Astrocyte (in vitro differentiated cells and primary cell): ENCODE measurements around the gene ARMC9. TPM values are rescaled to one million over a fixed set of nuclear protein-coding genes. Genes with fewer than 3 reads are reported as not detected.

Experiments
- DNase-seq: peaks from one replicate; pipeline ENCODE4 v3.0.0-alpha.2; 2010; ENCODE audit warnings: low read depth
- FAIRE-seq: peaks from 2 replicates; lab custom pipeline; 2011; peaks lifted over from hg19 to GRCh38; lab: Jason Lieb, UNC
- H2AFZ ChIP-seq: 2 replicates; pipeline ENCODE4 v1.6.0; 2012; ENCODE audit warnings: low read depth, low read length, inconsistent platforms
- H3K27ac ChIP-seq: 2 replicates; pipeline ENCODE4 v1.5.1; 2011; ENCODE audit warnings: low read depth, low read length, inconsistent platforms
- H3K27me3 ChIP-seq: 2 replicates; pipeline ENCODE4 v1.6.0; 2011; ENCODE audit warnings: low read length, inconsistent platforms; ENCODE audit not compliant: insufficient read depth
- H3K36me3 ChIP-seq: 2 replicates; pipeline ENCODE4 v1.5.1; 2011; ENCODE audit warnings: low read length, inconsistent platforms; ENCODE audit not compliant: insufficient read depth
- H3K4me1 ChIP-seq: 2 replicates; pipeline ENCODE4 v1.5.1; 2011; ENCODE audit warnings: low read length, inconsistent platforms; ENCODE audit not compliant: insufficient read depth
- H3K4me2 ChIP-seq: 2 replicates; pipeline ENCODE4 v1.6.0; 2012; ENCODE audit warnings: low read length, inconsistent platforms
- H3K4me3 ChIP-seq: 2 replicates; pipeline ENCODE4 v1.5.1; 2011; ENCODE audit warnings: low read depth, mild to moderate bottlenecking, low read length, inconsistent platforms; ENCODE audit not compliant: insufficient read depth
- H3K79me2 ChIP-seq: 2 replicates; pipeline ENCODE4 v1.6.0; 2012; ENCODE audit warnings: mild to moderate bottlenecking, low read length, inconsistent platforms; ENCODE audit not compliant: insufficient read depth
- H3K9ac ChIP-seq: 2 replicates; pipeline ENCODE4 v1.6.0; 2012; ENCODE audit warnings: mild to moderate bottlenecking, low read length, inconsistent platforms
- H3K9me3 ChIP-seq: 2 replicates; pipeline ENCODE4 v1.5.1; 2012; ENCODE audit warnings: low read depth, mild to moderate bottlenecking, low read length, inconsistent platforms; ENCODE audit not compliant: insufficient read depth
- H4K20me1 ChIP-seq: 2 replicates; pipeline ENCODE4 v1.6.0; 2012; ENCODE audit warnings: low read length, inconsistent platforms; ENCODE audit not compliant: insufficient read depth
- H3K27ac Mint-ChIP-seq: one replicate; pipeline ENCODE4 v1.8.0; 2021; ENCODE audit warnings: mild to moderate bottlenecking, mixed read lengths; ENCODE audit not compliant: unreplicated experiment
- H3K27me3 Mint-ChIP-seq: one replicate; pipeline ENCODE4 v1.8.0; 2021; ENCODE audit warnings: low read depth, mixed read lengths; ENCODE audit not compliant: unreplicated experiment
- H3K36me3 Mint-ChIP-seq: one replicate; pipeline ENCODE4 v1.8.0; 2021; ENCODE audit warnings: low read depth, mixed read lengths; ENCODE audit not compliant: unreplicated experiment
- H3K4me1 Mint-ChIP-seq: one replicate; pipeline ENCODE4 v1.8.0; 2021; ENCODE audit warnings: low read depth, mixed read lengths; ENCODE audit not compliant: unreplicated experiment
- H3K4me3 Mint-ChIP-seq: one replicate; pipeline ENCODE4 v1.8.0; 2021; ENCODE audit warnings: mild to moderate bottlenecking, moderate library complexity, mixed read lengths; ENCODE audit not compliant: unreplicated experiment
- H3K9me3 Mint-ChIP-seq: one replicate; pipeline ENCODE4 v1.8.0; 2021; ENCODE audit warnings: mild to moderate bottlenecking, mixed read lengths; ENCODE audit not compliant: unreplicated experiment
- EZH2 ChIP-seq: IDR thresholded peaks from 2 replicates; pipeline ENCODE4 v1.6.1; 2012; ENCODE audit warnings: mild to moderate bottlenecking, low read length, inconsistent platforms; ENCODE audit not compliant: insufficient read depth
- total RNA-seq: library from RNA; stranded (reverse); gene quantifications from 2 replicates; pipeline ENCODE4 v1.2.1, GENCODE V29; 2021
- TF ChIP-seq, protein P1 (sequence below): IDR thresholded peaks from 2 replicates; pipeline ENCODE4 v1.5.1; 2011; ENCODE audit warnings: low read depth, mild to moderate bottlenecking, inconsistent platforms, low read length, moderate library complexity; ENCODE audit not compliant: insufficient read depth

The ARMC9 gene
- total RNA-seq, 1 donor from 2014 or later: 52.4 TPM

DNA sequence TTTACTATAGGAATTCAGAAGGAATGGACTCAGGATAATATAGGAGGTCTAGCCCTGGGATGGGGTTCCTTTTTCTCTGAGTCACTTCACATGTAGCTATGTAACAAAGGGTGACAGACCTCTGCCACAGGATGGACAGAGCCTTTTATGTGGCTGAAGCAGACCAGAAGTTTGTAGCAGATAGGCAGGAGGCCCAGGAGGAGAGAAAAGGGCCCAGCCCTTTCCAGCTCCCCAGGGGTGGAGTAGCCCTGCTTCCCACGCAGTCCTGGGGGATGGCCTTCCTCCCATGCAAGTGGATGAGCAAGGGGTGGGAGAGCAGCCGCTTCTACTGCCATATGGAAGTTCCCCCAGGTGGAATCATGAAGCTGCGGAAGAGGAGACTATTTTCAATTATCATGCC lies 40.3 kb downstream of the ARMC9 start:
- peaks cover 6% of the 10 kb centered on the region for H3K4me1 ChIP-seq
- no peaks in the 10 kb centered on the region for H3K9me3 Mint-ChIP-seq
- no peak for FAIRE-seq
- TF ChIP-seq EZH2: no peak
- TF ChIP-seq, protein P1, sequence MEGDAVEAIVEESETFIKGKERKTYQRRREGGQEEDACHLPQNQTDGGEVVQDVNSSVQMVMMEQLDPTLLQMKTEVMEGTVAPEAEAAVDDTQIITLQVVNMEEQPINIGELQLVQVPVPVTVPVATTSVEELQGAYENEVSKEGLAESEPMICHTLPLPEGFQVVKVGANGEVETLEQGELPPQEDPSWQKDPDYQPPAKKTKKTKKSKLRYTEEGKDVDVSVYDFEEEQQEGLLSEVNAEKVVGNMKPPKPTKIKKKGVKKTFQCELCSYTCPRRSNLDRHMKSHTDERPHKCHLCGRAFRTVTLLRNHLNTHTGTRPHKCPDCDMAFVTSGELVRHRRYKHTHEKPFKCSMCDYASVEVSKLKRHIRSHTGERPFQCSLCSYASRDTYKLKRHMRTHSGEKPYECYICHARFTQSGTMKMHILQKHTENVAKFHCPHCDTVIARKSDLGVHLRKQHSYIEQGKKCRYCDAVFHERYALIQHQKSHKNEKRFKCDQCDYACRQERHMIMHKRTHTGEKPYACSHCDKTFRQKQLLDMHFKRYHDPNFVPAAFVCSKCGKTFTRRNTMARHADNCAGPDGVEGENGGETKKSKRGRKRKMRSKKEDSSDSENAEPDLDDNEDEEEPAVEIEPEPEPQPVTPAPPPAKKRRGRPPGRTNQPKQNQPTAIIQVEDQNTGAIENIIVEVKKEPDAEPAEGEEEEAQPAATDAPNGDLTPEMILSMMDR: no peak
- no peaks in the 10 kb centered on the region for H4K20me1 ChIP-seq
- peaks cover 8% of the 10 kb centered on the region for H3K36me3 Mint-ChIP-seq
- H3K4me3 Mint-ChIP-seq: no peak overlapping the region
- no peaks in the 10 kb centered on the region for H3K27me3 ChIP-seq
- no peak overlapping the region for H3K4me3 ChIP-seq
- H3K4me2 ChIP-seq: no peak overlapping the region
- H3K27ac Mint-ChIP-seq: no peak overlapping the region
- no peak overlapping the region for H3K27ac ChIP-seq
- peaks cover 42% of the 10 kb centered on the region for H3K36me3 ChIP-seq
- DNase-seq: no peak
- H3K79me2 ChIP-seq: no peaks in the 10 kb centered on the region
- H3K27me3 Mint-ChIP-seq: no peaks in the 10 kb centered on the region
- H3K9ac ChIP-seq: no peak overlapping the region
- H3K4me1 Mint-ChIP-seq: no peaks in the 10 kb centered on the region
- H3K9me3 ChIP-seq: no peaks in the 10 kb centered on the region
- H2AFZ ChIP-seq: no peak overlapping the region

DNA sequence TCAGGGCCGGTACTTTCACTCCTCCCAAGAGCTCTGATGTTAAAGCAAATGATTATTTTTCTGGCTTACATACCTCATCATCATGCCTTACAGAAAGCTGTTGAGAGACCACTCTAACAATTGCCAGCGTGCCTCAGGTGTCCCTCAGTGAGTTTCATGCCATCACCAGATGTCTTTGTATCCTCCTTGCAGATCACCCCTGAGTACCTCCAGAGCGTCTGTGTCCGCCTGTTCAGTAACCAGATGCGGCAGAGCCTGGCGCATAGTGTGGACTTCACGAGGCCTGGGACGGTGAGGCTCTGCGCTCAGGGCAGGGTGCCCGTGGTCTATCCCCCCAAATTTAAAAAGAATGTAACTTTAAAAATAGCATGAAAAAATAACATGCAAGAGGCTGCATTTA lies 41.3 kb downstream of the ARMC9 start:
- Histone ChIP-seq H3K4me2 (no peak overlapping the region), H3K36me3 (peaks cover 42% of the 10 kb centered on the region), H4K20me1 (no peaks in the 10 kb centered on the region), H3K9me3 (no peaks in the 10 kb centered on the region), H3K9ac (no peak overlapping the region), H3K4me3 (no peak overlapping the region), H3K4me1 (peaks cover 10% of the 10 kb centered on the region), H3K27me3 (no peaks in the 10 kb centered on the region), H3K79me2 (no peaks in the 10 kb centered on the region), H2AFZ (no peak overlapping the region), H3K27ac (no peak overlapping the region)
- H3K9me3 Mint-ChIP-seq: no peaks in the 10 kb centered on the region
- DNase-seq: no peak
- no peaks in the 10 kb centered on the region for H3K27me3 Mint-ChIP-seq
- H3K4me1 Mint-ChIP-seq: no peaks in the 10 kb centered on the region
- FAIRE-seq: no peak
- H3K4me3 Mint-ChIP-seq: no peak overlapping the region
- peaks cover 8% of the 10 kb centered on the region for H3K36me3 Mint-ChIP-seq
- TF ChIP-seq, protein P1: no peak
- no peak for TF ChIP-seq EZH2
- H3K27ac Mint-ChIP-seq: no peak overlapping the region

DNA sequence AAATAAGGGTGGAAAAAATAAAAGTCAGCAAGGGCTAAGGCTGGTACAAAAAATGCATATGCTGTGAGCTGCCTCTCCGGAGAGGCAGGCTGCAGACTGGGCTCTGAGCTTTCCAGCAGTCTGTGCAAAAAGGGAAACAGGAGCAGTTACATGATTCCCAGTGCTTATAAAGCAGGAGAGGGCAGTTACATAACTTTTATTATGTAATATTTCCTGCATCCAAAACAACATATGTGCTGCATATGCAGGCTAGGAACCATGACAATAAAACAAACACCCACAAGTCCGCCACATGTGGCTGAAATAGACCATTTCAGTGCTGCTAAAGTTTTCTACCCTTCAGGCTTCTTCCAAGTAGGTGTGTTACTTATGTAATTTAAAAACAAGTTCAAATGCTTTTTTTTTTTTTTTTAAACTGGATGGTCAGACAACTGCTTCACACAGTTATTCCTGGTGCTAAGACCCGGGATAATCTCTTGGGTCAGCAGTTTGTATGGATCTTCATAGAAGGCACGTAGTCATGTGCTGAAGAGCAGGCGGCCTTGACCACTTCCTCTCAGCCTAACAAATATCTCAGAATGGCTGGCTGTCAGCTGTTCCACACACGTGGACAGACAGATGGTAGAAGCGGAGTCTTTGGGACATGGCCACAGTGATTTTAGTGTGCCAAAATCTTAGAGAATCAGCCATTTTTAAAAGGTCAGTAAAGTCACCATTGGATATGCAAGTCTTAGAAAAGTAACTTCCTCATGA lies 43.5 kb downstream of the ARMC9 start:
- Histone ChIP-seq H3K27ac (no peak overlapping the region), H3K4me2 (no peak overlapping the region), H4K20me1 (no peaks in the 10 kb centered on the region), H3K27me3 (no peaks in the 10 kb centered on the region), H3K9me3 (no peaks in the 10 kb centered on the region), H3K4me3 (no peak overlapping the region), H3K36me3 (peaks cover 42% of the 10 kb centered on the region), H3K9ac (no peak overlapping the region), H2AFZ (no peak overlapping the region), H3K79me2 (no peaks in the 10 kb centered on the region), H3K4me1 (peaks cover 10% of the 10 kb centered on the region)
- TF ChIP-seq, protein P1: no peak
- TF ChIP-seq EZH2: no peak
- H3K9me3 Mint-ChIP-seq: no peaks in the 10 kb centered on the region
- H3K4me1 Mint-ChIP-seq: no peaks in the 10 kb centered on the region
- H3K27me3 Mint-ChIP-seq: no peaks in the 10 kb centered on the region
- no peak for FAIRE-seq
- H3K27ac Mint-ChIP-seq: no peak overlapping the region
- DNase-seq: no peak
- peaks cover 11% of the 10 kb centered on the region for H3K36me3 Mint-ChIP-seq
- H3K4me3 Mint-ChIP-seq: no peak overlapping the region
